Nucleus accumbens (tissue), 56 donors: ENCODE data around the gene OGFOD2.

ENCODE experiments used
- DNase-seq, 56 donors: peaks; one replicate each; lab custom pipeline; 2025; lab: John Stamatoyannopoulos, UW

OGFOD2 gene

GRCh38 chr12:123024819-123025391 lies 49.9 kb downstream of the OGFOD2 start:
- DNase-seq: no peak

DNA sequence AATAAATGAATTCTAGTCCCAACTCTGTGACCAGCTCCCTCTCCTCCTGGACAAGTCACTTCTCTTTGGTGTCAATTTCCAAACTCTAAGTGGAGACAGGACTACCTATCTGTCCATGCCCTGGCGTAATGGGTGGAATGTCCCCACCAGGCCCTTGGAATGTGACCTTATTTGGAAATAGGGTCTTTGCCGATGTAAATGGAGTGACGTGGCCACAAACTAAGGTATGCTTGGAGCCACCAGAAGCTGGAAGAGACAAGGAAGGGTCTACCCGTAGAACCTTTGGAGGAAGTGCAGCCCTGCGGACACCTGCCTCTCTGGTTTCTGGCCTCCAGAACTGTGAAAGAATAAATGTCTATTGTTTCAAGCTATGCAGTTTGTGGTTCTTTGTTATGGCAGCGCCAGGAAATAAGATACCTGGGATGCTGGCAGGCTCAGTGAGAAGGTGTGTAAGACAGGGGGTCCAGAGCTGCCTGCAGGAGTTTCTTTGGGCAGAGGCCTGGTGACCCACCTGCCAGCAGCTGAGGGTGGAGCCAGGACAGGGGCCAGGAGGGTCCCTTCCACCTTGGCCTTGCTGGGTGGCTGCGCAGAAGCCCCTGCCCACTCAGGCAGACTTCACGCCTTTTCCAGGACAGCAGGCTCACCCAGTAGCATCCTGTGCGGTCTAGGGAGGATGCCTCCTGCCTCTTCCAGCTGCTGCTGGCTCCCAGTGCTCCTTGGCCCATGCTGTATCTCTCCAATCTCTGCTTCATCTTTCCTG lies 51.2 kb downstream of the OGFOD2 start:
- no peak for DNase-seq

DNA sequence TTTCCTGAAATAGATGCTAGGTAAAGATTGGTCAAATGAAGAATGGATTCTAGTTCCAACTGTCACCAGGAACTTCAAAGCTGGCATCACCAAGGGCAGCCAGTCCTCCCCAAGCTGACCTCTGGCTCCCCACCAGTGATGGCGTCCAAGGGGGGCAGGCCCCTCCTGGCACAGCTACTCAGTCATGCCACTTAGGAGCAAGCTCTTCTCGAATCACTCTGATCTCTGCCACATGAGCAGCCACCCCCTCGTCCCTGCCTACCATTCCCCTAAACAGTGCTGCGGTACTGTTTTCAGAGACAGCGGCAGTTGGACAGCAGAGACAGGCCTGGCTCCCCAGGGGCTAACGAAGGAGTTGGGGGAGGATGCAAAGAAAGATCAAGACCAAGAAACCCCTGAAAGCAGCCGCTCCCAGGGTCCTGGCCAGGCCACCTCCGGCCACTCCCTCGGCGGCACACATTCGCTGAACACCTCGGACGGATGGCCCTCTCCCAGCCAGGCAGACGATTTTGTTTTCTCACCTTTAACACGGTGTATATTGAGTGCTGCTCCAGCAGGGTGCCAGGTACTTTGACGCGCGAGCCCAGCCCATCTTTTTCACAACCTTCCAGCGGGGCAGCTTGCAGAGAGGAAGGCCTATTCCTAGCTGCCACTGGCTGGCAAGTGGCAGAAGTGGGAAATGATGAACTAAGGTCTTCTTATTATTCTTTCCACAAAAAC lies 52.8 kb downstream of the OGFOD2 start:
- peak in 1 of 56 donors; percentile 1 for DNase-seq

- DNase-seq: no peak
Observed at GRCh38 chr12:123028475-123028874, 53.4 kb downstream of the OGFOD2 start.

DNA sequence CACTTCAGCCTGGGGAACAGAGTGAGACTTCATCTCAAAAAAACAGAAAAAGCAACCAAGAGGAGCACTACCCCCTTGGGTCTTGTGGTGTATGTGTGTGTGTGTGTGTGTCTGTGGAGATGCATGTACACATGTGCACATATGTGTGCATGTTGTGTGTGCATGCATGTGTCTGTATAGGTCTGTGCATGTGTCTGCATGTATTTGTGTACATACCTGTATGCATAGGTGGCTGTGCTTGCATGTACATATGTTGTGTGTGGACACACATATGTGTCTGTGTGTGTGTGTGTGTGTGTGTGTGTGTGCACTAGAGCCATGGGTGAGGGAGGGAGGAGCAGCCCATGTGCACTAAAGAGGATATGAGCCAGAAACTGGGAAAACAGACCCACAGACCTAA lies 54.5 kb downstream of the OGFOD2 start:
- DNase-seq: no peak
